Mesenteric fat pad (tissue), 1 donor: ENCODE results near the gene TCF12. TPM values are rescaled to one million over a fixed set of nuclear protein-coding genes. Genes with fewer than 3 reads are reported as not detected.

ENCODE experiments used
- DNase-seq: peaks from one replicate; pipeline ENCODE4 v3.0.0-alpha.2; 2020; ENCODE audit warnings: low spot score
- total RNA-seq: library from RNA; stranded (reverse); fragmentation: NEBNext Ultra II Directional; extraction: Animal tissue kit (Norgen Biotek cat#: 25700); gene quantifications from one replicate; pipeline ENCODE4 v1.2.1, GENCODE V29; 2021
- donor health status: DM: yes; HTN: yes; CAD: no.

Gene TCF12
- total RNA-seq, 1 donor from 2014 or later: 103 TPM

DNA sequence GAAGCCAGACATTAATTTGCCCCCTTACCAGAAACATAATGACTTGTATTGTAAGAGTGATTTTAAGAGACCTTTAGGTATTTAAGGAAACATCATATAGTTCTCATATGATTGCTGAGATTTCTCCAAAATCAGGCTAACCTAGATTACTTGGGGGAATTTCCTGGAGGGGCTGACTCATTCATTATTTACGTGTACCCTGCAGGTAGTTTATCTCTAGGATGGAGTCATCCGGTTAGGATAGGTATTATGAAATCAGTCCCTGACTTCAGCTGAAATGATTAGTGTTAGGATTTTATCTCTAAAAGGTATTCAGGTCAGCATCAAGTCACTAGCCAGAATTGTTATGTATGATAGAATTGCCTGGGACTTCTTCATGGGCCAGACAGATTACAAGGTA, 97.5 kb downstream of the TCF12 start:
- no peak for DNase-seq

GRCh38 chr15:57017024-57017423, 98.6 kb downstream of the TCF12 start:
- no peak for DNase-seq

GRCh38 chr15:57018151-57018550, 99.7 kb downstream of the TCF12 start:
- no peak for DNase-seq

- DNase-seq: no peak
These were observed 101.2 kb downstream of the TCF12 start for GRCh38 chr15:57019496-57020160.

GRCh38 chr15:57025264-57025926, 107.0 kb downstream of the TCF12 start:
- DNase-seq: no peak

- DNase-seq: no peak
These were observed 107.7 kb downstream of the TCF12 start for GRCh38 chr15:57026016-57026592.

- no peak for DNase-seq
These were observed 109.2 kb downstream of the TCF12 start for GRCh38 chr15:57027596-57027995.

GRCh38 chr15:57028176-57028575, 109.7 kb downstream of the TCF12 start:
- DNase-seq: no peak

GRCh38 chr15:57030011-57030410, 111.6 kb downstream of the TCF12 start:
- DNase-seq: no peak

GRCh38 chr15:57031082-57031481, 112.6 kb downstream of the TCF12 start:
- DNase-seq: no peak

DNA sequence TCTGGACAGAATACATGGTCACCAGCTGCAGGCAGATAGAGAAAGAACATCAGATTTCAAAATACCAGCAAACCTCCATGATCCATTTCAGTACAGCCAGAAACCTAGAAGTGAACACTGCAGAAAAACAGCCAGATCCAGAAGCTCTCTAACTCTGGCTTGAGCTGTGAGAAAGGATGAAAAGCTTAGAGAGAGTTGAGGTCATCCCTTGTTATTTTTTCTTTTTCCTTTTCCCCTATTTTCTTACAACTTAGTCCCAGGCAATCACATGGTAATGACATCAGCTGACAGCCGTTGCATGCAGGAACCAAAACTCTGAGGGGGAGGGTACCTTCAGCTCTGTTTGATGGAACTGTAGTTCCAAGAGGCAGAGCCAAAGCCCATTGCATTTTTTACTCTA, 113.2 kb downstream of the TCF12 start:
- no peak for DNase-seq

DNA sequence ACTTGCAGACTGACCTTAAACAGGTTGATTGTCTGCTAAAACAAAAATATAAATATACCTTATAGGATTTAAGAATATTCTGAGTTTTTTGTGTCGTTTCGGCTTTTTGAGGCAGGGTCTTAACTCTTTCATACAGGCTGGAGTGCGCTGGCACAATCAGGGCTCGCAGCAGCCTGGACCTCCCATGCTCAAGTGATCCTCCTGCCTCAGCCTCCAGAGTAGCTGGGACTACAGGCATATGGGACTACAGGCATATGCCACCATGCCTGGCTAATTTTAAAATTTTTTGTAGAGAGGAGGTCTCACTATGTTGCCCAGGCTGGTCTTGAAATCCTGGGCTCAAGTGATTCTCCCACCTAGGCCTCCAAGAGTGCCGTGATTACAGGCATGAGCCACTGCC, 113.9 kb downstream of the TCF12 start:
- DNase-seq: no peak

- DNase-seq: no peak
These were observed 115.4 kb downstream of the TCF12 start for GRCh38 chr15:57033715-57034439.

GRCh38 chr15:57034613-57035012, 116.2 kb downstream of the TCF12 start:
- DNase-seq: no peak

DNA sequence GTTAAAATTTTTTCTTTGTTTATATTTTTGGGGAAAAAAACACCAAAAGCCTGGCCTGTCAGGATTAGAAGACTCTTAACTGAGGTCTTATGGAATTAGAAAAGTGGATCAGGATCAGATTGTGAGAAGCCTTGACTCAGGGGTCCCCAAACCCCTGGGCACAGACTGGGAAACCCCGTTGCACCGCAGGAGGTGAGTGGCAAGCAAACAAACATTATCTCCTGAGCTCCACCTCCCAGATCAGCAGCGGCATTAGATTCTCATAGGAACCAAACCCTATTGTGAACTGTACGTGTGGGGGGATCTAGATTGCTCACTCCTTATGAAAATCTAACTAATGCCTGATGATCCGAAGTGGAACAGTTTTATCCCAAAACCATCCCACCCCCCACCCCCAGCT, 117.2 kb downstream of the TCF12 start:
- no peak for DNase-seq

DNA sequence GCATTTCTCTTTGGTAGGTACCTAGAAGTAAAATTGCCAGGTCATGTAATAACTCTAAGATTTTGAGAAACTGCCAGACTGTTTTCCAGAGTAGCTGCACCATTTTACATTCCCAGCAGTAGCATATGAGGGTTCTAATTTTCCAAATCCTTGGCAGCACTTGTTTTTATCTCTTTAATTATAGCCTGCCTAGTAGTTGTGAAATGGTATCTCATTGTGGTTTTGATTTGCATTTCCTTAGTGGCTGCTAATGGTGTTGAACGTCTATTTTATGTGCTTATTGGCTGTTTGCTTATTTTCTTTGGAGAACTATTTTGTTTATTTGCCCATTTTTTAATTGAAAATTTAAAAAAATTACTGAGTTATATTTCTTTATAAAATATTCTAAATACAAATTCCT, 117.9 kb downstream of the TCF12 start:
- no peak for DNase-seq

GRCh38 chr15:57037548-57037947, 119.1 kb downstream of the TCF12 start:
- no peak for DNase-seq

GRCh38 chr15:57038040-57038439, 119.6 kb downstream of the TCF12 start:
- DNase-seq: no peak

DNA sequence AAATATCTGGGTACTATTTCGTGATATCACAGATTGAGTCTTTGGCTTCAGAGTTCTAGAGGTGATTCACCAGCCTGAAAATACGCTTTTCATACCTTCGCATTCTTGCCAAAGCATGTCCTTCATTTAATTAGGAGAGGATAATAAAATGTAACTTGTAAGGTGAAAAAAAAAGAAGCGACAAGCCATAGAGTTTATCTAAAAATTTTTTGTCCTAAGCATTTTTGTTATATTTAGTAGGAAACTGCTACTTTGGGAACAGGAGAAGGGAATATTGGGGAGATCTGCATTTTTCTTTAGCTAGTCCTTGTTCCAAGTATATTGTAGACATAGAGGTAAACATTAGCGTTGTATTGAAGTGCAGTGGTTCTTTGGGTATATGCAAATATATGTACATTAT, 120.1 kb downstream of the TCF12 start:
- DNase-seq: no peak

- DNase-seq: no peak
These were observed 123.0 kb downstream of the TCF12 start for GRCh38 chr15:57041416-57041815.

GRCh38 chr15:57044072-57044702, 125.7 kb downstream of the TCF12 start:
- no peak for DNase-seq

DNA sequence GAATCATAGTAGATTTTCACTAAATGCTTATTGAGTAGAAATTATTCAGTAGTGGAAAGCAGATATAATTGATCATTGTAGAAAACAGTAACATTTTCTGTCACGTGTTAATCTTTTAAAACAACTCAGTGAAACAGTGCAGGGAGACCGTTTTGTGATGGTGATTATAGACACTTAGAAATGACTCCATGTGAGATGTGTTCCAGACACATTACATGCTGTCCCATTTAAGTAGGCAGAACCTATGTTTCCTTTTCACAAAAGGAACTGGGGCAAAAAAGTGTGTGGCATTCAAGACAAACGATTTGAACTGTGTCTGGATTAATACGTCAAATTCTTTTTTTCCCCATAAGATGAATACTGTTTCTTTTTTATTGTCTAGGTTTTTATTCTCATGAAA, 126.5 kb downstream of the TCF12 start:
- DNase-seq: no peak
